DOHH2 (cell line): ENCODE data around the gene HSD17B12.

Experiments
- CTCF ChIP-seq: fragments of 200-600 bp; sonication (generic); IDR thresholded peaks from one replicate; pipeline ENCODE4 v1.5.1; 2014; ENCODE audit warnings: antibody characterized with exemption, mild to moderate bottlenecking, low read depth, low read length; ENCODE audit not compliant: poor library complexity, severe bottlenecking
- EZH2phosphoT487 ChIP-seq: fragments of 200-600 bp; sonication (generic); IDR thresholded peaks from 2 replicates; pipeline ENCODE4 v1.6.1; 2017; ENCODE audit warnings: borderline replicate concordance, mild to moderate bottlenecking, antibody characterized with exemption, low read length, moderate library complexity, mixed read lengths

GRCh38 chr11:43687120-43687791, 6.7 kb downstream of the HSD17B12 start:
- TF ChIP-seq CTCF = no peak
- TF ChIP-seq EZH2phosphoT487 = no peak
